GM21381 (cell line): ENCODE measurements around the gene DPP9.
A peak's percentile ranks its signal among the peaks of the same experiment; 100 is the strongest.
"Not testable (repeated sequence)": the region's sequence is repeated elsewhere in the genome, so short reads cannot be mapped to it uniquely, and the experiment has no call there.

Source experiments
- ATAC-seq: cut with Tn5 transposase; IDR thresholded peaks from one replicate; pipeline ENCODE4 v1.9.1; 2021; ENCODE audit warnings: mild to moderate bottlenecking, moderate library complexity; ENCODE audit not compliant: unreplicated experiment

The DPP9 gene

DNA sequence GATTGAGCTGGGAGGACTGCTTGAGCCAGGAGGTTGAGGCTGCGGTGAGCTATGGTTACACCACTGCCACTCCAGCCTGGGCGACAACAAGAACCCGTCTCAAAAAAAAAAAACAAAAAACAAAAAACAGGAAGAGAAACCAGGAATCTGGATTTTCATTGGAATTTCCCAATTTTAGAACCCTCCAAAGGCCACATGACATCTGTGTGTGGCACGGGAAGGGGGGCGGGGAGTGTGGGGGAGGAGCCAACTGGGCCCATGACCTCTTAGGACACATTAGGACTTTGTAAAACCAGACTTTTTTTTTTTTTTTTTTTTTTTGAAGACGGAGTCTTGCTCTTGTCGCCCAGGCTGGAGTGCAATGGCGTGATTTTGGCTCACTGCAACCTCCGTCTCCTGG is 32.3 kb downstream of the DPP9 start:
- ATAC-seq, result no peak

DNA sequence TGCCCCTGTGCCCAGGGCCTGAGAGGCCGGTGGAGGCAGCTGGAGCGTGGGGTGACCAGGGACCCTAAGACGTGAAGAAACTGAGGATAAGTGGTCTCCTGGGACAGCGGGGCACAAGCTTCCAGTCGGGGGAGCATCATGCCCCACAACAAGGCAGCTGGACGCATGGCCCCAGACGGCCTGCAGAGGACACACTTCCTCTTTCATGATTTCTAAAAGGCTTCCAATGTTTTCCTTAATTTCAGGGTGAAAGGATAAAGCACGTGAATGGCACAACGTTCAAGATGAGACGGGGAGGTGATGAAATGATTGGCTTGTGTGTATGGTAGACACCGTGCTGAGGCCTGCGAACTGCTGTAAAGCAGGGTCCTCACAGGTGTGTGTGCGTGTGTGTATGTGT is 33.3 kb downstream of the DPP9 start:
- no peak for ATAC-seq

DNA sequence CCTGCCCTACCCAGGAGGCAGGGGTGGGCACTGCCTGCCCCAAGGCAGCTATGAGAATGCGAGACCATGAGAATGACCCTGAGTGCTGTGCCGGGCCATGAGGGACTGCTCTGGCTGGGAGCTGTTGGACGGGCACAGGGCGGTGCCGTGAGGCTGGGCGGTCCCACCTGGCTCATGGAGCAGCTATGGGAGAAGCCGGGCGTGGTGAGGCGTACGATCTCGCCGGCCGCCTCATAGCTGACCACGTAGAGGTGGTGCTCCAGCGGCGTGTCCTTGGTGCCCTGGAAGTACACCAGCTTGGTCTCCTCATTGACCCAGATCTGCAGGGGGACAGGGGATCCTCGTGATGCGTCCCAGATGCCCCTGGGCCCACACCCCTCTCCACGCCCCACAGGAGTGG is 34.2 kb downstream of the DPP9 start:
- no peak for ATAC-seq

DNA sequence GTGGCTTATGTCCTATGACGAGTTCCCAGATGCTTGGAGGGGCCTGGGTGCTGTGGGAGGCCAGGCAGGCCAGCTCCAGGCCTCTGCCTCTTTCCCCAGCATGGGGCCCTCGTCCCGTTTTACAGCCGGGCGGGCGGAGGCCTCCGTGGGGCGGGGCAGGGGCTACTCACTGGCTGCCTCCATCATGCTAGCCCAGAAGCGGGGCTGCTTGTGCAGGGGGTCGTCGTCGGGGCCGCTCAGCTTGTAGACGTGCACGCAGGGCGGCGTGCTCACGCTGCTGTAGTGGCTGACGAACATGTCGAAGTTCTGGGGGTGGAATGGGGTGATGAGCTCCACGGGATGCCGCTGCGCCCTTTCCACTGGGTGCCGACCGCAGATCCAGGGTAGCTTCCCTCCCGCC is 35.1 kb downstream of the DPP9 start:
- no peak for ATAC-seq

DNA sequence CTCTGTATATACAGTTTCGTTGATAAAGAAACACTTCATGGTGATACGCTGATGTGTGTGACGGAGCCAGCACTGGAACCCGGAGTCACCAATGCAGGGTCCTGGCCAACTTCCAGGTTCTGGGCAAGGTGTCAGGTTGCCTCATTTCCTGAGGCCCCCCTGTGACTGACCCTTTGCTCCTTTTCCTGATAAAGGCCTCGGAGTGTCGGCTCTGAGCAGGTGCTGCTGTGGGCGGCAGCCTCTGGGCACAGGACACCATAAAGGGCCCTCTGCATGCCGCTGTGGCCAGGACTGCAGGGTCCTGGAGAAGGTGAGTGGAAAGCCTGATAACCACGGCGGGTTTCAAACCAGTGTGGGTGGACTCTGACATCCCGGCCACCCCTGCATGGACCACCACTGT is 36.2 kb downstream of the DPP9 start:
- ATAC-seq, result no peak

DNA sequence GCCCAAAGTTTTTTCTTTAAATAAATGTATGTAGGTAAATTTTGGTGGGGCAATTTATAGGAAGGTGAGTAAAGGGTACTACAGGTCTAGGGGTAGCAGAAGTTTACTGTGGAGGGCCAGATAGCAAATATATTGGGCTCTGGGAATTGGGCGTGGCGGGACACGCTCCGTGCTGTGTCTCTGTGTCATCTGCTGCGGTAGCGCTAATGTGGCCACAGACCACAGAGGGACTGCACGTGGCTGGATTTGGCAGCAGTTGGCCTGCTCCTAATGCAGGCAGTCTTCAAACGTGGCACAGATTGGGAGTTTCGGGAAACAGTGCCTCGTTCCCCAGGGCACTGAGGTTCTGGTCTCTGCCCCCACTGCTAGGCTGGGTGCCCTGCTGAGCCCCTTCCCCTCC is 36.9 kb downstream of the DPP9 start:
- ATAC-seq, result no peak

DNA sequence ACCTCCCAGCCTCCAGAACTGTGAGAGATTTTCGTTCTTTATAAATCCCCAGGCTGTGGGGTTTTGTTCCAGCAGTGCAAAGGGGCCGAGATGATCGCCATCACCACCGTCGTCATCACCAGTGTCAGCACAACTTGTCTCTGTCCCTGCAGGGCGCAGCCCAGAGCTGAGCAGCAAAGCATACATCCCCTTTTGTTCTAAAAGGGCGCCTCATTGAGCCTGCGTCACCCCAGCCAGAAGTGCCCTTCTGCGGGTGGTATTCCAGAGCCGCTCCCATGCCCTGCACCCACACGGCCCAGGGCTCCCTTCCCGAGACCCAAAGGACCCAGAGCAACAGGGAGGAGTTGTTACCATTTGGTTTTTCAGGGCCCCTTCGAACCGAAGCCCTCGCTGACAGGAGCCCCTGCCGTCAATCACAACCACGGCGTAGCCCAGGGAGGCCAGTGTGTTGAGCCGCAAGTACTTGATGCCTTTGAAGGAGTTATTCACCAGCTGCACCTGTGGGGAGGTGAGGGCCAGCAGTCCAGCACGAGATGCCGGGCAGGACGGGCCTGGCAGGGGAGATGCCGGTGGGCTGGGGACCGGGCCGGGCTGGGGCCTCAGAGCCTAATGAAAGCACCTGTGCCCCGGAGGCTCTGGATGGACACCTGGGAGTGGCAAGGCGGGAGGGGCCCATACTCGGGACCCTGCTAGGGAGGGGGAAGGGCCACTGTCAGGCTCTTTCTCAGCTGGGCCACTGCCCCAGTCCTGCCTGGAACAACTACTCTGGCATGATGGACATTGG is 39.1 kb downstream of the DPP9 start:
- no peak for ATAC-seq

DNA sequence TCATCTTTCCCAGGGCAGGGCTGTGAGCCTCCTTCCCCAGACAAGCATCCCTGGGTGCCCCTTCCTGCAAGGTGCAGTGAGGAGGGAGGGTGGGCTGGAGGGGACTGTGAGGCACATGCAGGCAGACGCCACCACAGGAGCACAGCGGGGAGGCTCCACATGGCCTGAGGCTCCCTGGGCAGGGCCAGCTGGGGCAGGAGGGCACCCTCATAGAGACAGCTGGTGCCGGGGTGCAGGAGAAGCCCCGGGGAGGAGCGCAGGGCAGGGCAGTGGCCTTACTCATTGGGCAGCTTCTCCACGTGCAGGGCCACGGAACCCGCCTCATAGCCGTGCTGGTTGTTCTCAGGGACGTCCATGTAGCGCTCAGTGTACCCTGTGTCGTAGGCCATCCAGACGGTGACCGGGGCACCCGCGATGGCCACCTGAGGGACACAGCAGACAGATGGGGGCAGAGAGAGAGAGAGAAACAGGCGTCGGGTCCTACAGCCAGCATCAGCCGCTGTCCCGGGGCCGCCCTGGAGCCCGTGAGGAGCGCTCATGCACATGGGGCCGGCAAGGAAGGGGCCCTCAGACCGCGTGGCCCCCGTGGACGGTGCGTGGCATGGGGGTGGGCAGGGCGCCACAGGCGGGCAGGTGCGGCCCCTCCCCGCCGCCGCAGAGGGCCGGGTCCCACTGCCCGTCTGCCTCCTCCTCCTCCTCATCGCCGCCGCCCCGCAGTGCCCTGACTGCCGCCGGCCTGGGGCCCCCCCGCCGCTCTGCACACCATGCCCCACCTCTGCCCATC is 41.0 kb downstream of the DPP9 start:
- no peak for ATAC-seq

DNA sequence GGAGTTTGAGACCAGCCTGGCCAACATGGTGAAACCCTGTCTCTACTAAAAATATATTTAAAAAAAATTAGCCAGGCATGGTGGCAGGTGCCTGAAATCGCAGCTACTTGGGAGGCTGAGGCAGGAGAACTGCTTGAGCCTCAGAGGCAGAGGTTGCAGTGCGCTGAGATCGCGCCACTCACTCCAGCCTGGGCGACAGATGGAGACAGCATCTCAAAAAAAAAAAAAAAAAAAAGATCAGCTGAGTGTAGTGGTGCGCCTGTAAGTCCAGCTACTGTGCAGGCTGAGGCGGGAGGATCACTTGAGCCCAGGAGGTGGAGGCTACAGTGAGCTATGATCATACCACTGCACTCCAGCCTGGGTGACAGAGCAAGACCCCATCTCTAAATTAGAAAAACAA is 43.6 kb downstream of the DPP9 start:
- not testable (repeated sequence) for ATAC-seq

DNA sequence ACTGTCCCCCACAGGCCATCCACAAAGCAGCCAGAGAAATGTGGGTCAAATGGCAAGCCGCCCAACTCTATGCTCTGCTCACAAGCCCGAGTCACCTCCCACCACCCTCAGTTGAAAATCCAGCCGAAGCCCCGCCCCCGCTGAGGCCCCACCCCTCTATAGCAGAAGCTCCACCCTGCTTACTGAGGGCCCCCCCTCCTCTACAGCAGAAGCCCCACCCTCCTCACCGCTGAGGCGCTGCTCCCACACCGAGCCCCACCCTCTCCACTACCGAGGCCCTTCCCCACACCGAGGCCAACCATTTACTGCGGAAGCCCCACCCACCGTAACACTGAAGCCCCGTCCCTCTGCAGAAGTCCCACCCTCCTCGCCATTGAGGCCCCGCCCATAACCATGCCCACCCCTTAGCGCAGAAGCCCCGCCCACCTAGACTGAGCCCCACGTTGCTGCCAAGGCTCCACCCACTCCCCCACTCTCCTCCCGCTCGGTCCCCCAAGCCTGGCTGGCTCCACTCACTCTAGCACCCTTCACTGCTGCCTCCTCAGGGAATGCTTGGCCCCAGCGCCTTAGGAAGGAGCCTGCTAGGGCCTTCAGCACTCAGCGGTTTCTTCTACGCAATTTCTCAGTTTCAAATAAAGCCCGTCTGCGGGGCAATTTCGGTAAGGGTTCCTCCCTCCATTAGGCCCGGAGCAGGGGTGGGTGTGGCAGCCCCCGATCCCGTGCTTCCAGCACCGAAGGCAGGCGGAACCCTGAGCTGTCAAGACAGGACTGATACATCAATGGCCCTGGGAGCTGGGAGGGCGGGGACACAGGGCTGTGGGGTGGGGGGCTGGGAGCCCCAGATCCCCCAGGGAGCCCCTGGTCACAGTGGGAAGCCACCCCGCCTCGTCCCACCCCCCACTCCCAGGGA is 44.5 kb downstream of the DPP9 start:
- no peak for ATAC-seq

DNA sequence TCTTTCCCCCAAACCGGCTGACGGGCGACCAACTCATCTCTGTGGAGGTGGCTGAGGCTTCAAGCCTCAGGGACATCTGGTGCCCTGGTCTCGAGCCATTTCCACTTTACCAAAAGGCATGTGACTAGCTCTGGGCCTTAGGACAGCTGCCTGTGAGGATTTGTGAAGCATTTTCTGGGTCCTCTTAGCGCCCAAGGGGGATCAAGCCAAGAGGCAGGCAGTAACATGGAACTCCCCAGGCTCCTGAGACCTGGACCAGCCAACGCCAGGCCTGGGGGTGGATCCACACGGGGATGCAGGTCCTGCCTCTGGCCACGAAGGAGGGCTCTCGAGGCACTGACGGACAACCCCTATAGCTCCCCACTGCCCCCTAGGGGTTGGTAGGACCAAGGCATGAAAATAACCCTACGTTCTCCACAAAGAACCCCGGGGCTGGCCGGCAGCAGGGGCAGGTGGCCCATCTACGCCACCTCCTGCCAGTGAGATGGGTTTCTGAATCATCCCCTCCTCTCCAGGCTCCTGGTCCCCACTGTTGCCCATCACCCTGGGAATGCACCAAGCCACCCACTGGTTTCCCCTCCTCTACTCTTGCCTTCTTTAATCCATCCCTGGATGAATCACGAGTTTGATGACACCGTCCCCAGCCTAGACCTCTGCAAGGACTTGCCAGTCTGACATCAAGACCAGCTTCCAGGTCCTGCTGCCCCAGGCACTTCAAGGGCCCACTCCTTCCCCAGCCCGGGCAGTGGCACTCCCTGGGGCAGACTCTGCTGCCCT is 46.5 kb downstream of the DPP9 start:
- ATAC-seq, result no peak

DNA sequence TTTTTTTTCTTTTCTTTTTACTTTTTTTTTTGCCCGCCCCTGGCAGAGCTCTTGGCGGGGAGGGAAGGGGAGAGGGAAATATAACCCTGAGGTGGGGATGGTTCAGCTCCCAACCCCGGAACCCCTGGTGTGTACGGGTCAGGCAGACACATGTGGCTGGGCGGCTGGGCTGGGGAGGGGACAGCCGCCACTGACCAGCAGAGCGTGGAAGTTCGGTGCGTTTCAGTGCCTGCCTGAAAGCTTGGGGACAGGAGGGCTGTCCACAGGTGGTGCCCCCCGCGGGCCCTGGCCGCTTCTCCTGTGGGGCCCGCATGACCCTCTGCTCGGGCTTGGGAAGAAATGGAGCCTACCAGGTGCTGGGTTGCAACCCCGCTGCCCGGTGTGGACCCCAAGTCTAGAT is 48.3 kb downstream of the DPP9 start:
- no peak for ATAC-seq

DNA sequence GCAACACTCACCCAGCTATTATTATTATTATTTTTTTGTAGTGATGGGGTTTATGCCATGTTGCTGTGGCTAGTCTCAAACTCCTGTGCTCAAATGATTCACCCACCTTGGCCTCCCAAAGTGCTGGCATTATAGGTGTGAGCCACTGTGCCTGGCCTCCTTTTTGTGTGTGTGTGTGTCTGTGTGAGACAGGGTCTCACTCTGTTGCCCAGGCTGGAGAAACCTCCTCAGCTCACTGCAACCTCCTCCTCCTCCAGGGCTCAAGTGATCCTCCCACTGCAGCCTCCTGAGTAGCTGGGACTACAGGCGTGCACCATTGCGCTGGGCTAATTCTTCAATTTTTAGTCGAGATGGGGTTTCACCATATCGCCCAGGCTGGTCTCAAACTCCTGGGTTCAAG is 49.9 kb downstream of the DPP9 start:
- no peak for ATAC-seq

DNA sequence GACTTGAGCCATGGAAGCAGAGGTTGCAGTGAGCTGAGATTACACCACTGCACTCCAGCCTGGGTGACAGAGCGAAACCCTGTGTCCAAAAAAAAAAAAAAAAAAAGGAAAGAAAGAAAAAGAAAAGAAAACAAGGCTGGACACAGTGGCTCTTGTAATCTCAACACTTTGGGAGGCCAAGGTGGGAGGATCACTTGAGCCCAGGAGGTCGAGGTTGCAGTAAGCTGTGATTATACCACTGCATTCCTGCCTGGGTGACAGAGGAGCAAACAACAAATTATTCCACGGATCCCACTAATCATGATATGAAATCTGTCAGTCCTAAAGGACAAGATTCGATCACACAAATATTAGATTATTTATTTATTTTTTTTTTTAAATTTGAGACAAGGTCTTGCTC is 50.4 kb downstream of the DPP9 start:
- no peak for ATAC-seq

DNA sequence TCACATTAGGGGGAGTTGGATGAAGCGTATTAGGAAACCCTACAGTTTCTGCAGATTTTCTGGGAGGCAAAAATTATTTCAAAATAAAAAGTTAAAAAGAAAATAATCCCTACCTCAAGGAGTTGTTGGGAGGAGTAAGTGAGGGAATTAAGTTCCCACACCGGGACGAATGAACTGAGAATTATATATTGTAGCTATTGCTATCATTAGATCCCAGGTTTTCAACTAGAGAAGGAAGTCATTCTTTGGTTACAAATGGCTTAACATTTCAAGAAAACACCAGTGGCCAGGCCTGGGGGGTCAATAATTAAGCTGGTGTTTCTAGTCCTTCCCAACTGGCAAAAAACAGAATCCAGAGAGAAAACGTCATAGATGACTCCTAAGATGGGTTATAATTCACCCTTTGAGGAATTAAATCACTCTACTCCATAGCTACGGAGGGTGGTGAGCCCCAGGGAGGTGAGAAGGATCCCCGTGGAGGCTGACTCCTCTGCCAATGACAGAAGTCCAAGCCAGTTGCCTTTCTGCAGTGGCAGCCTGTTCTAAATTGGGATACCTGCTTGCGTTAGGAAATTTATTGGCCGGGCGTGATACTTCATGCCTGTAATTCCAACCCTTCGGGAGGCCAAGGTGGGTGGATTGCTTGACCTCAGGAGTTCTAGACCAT is 52.3 kb downstream of the DPP9 start:
- ATAC-seq, result no peak

DNA sequence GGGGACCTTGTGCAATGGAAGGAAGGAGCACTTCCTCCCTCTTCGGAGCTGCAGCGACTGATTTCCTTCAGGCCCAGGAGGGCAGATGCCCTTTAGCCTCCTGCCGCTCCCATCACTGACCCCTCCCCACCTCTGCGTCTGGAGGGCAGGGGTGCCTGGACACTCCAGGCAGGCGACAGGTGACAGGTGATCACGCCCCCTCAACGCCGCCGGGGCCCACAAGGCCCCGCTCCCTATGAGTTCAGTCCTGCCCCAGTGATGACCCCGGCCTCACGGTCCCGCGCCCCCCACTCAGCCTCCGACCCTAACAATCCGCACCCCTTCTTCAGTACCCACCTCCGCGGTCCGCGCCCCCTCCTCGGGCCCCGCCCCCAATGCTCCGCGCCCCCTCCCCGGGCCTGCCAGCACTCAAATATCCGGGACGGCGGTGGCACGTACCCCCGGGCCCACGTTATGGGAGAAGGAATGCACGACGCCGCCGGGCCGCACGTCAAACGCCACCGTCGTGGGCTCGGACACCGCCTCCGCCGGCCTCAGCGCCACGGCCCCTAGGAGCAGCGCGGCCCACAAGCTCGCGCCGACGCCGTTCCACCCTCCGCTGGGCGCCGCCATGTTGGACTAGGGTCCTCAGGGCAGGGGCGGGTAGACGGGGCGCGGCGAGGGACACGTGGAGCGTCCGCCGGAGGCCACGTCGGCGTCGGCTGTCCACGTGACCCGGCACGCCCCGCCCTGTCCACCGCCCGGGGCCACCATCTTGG is 53.7 kb downstream of the DPP9 start, which contains the start of gene MYDGF:
MYDGF (minus strand) TSS at position 620 of the 758 bp plus-strand sequence; CDS start at position 612, 8 bp downstream.
- ATAC-seq, result peak; percentile 89

DNA sequence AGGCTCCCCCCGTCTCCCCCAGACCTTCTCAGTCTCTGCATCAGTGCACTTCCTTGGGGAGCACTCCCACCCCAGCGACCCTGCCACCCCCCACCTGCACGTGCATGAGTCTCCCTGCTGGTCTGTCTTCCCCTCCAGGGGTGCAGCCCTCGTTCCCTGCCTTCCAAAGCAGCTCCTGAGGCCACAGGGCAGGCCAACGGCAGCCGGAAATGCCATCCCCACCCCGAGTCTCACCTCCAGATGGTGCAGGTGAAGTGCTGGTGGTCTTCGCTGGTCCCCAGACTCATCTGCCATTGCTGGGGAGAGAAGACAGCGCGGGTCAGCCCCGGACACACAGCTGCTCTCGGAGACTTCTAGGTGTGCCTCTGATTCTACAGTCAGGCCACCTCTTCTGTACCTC is 59.0 kb downstream of the DPP9 start:
- no peak for ATAC-seq

DNA sequence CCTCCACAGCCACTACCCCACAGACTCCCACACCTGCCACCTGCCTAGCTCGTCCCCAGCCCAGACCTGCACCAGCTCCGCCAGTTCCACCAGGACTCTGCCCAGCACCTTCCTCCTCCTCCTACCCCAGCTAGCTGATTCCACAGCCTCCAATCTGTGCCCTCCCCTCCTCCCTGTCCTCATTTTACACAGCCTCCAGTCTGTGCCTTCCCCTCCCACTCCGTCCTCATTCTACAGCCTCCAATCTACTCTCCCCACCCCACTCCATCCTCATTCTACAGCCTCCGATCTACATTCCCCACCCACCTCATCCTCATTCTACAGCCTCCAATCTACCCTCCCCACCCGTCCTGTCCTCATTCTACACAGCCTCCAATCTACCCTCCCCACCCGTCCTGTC is 60.8 kb downstream of the DPP9 start:
- ATAC-seq, result no peak

DNA sequence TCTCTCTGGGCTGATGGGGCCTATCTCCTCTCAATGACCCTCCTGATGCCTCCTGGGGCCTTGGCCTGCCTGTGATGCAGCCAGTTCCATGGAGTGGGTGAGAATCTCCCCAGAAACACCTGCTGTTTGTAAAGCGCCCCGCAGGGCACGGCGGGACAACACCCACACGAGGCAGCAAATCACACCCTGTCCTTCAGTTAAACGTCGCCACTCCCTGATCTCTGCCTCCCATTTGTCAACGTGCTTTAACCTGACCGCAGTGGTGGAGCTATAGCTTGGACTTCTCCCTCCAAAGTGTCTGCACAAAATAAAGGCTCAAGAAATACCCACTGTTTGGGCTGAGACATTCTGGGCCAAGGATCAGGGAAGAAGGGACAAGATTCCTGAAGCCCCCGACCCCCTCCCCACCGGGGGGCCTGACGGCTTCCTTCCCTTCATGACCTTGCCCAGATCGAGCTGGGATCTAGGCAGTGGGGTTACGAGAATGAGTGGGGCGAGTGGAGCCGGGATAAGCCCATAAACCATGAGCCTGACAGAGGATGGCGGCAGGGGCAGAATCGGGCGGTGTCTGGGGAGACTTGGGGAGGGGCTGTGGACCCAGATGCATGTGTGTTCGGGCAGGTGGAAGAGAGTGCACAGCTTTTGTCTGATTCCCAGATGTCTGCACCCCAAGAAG is 61.5 kb downstream of the DPP9 start:
- ATAC-seq, result no peak
